ENCODE data around the gene BEST1.

DNA sequence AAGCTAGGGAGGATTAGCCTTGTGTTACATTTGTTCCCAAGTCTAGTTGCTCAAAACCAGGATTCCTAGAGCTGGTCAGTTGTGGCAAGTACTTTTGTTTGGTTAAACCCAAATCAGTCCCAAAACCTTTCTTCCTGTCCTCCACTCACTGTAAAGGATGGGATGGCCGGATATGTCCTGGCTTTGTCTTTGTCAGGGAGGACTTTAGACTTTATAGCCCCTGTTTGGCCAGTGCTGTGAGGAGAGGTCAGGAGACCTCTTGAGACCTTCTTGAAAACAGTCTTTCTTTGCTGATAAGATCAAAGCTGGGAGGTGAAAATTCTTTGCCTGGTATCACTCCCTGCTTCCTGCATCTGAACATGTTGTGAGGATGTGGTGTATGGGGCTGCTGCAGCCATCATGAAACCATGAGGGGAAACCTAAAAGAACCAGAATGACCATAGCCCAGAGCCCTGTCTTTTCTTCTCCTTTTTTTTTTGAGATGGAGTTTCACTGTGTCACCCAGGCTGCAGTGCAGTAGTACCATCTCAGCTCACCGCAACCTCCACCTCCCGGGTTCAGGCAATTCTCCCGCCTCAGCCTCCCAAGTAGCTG is 60.9 kb downstream of the BEST1 start:
- TF ChIP-seq, protein P1, sequence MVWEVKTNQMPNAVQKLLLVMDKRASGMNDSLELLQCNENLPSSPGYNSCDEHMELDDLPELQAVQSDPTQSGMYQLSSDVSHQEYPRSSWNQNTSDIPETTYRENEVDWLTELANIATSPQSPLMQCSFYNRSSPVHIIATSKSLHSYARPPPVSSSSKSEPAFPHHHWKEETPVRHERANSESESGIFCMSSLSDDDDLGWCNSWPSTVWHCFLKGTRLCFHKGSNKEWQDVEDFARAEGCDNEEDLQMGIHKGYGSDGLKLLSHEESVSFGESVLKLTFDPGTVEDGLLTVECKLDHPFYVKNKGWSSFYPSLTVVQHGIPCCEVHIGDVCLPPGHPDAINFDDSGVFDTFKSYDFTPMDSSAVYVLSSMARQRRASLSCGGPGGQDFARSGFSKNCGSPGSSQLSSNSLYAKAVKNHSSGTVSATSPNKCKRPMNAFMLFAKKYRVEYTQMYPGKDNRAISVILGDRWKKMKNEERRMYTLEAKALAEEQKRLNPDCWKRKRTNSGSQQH (CRISPR knock-in tag; IDR thresholded peaks at IDR 0.05; ENCODE audit: low read depth) = no peak
- TF ChIP-seq FOSL1 (CRISPR knock-in tag; IDR thresholded peaks at IDR 0.05; ENCODE audit: borderline replicate concordance) (no peak), SMC3 (IDR thresholded peaks at IDR 0.05; ENCODE audit: low read length) (no peak), MEIS2 (CRISPR knock-in tag; IDR thresholded peaks at IDR 0.05) (no peak), MTF1 (CRISPR knock-in tag; IDR thresholded peaks at IDR 0.05) (no peak), TBL1XR1 (IDR thresholded peaks at IDR 0.05; ENCODE audit: borderline replicate concordance, low read length, partially characterized antibody) (no peak)
- TF ChIP-seq, protein P2, sequence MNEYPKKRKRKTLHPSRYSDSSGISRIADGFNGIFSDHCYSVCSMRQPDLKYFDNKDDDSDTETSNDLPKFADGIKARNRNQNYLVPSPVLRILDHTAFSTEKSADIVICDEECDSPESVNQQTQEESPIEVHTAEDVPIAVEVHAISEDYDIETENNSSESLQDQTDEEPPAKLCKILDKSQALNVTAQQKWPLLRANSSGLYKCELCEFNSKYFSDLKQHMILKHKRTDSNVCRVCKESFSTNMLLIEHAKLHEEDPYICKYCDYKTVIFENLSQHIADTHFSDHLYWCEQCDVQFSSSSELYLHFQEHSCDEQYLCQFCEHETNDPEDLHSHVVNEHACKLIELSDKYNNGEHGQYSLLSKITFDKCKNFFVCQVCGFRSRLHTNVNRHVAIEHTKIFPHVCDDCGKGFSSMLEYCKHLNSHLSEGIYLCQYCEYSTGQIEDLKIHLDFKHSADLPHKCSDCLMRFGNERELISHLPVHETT (CRISPR knock-in tag; conservative IDR thresholded peaks at IDR 0.05) = no peak
